Esophagus squamous epithelium (tissue), 4 donors: ENCODE measurements around the gene ARHGEF1.

Experiments
- POLR2A ChIP-seq, 4 donors: fragments of 450-650 bp; IDR thresholded peaks; one replicate each; pipeline ENCODE4 v1.6.1; 2017; ENCODE audit warnings: antibody characterized with exemption in 4 of 4, mild to moderate bottlenecking in 4 of 4, moderate library complexity in 3 of 4
- TF ChIP-seq, protein P1 (sequence below), 6 experiments: fragments of 450-650 bp in 4 of 6; fragments of 200-600 bp in 2 of 6; sonication (generic) in 2 of 6; IDR thresholded peaks; one replicate each; pipeline ENCODE4 v1.5.1; 2016 to 2019; ENCODE audit warnings: antibody characterized with exemption in 6 of 6, mild to moderate bottlenecking in 4 of 6, moderate library complexity in 4 of 6

DNA sequence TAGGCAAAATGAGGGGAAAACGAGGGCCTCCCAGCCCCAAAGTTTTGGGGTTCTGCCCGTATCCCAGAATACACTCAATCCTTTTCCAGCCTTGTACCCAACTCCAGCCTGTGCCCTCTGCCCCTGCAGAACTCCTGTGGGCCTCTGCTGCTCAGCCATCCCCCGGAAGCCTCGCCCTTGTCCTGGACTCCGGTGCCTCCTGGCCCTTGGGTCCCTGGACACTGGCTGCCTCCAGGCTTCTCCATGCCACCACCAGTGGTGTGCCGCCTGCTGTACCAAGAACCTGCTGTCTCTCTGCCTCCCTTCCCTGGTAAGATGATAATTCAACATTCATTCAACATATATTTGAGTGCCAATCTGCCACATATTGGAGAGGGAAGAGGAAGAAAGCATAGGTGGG is 34.3 kb upstream of the ARHGEF1 start:
- TF ChIP-seq, protein P1, sequence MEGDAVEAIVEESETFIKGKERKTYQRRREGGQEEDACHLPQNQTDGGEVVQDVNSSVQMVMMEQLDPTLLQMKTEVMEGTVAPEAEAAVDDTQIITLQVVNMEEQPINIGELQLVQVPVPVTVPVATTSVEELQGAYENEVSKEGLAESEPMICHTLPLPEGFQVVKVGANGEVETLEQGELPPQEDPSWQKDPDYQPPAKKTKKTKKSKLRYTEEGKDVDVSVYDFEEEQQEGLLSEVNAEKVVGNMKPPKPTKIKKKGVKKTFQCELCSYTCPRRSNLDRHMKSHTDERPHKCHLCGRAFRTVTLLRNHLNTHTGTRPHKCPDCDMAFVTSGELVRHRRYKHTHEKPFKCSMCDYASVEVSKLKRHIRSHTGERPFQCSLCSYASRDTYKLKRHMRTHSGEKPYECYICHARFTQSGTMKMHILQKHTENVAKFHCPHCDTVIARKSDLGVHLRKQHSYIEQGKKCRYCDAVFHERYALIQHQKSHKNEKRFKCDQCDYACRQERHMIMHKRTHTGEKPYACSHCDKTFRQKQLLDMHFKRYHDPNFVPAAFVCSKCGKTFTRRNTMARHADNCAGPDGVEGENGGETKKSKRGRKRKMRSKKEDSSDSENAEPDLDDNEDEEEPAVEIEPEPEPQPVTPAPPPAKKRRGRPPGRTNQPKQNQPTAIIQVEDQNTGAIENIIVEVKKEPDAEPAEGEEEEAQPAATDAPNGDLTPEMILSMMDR (IDR thresholded peaks at IDR 0.05), result no peak
- no peak for TF ChIP-seq POLR2A (IDR thresholded peaks at IDR 0.05)
